GM19351 (cell line): ENCODE results near the gene RIPK1.
"Not testable (repeated sequence)": the region's sequence is repeated elsewhere in the genome, so short reads cannot be mapped to it uniquely, and the experiment has no call there.

Experiments used
- ATAC-seq: cut with Tn5 transposase; IDR thresholded peaks from one replicate; pipeline ENCODE4 v1.9.1; 2021; ENCODE audit warnings: mild to moderate bottlenecking, moderate library complexity; ENCODE audit not compliant: unreplicated experiment

RIPK1 gene

GRCh38 chr6:3068329-3069214, at the start of gene RIPK1:
Gene RIPK1 (plus strand): TSS chr6:3068494. CDS start chr6:3076824, 8,330 bp downstream.
- peak; percentile 78 for ATAC-seq

DNA sequence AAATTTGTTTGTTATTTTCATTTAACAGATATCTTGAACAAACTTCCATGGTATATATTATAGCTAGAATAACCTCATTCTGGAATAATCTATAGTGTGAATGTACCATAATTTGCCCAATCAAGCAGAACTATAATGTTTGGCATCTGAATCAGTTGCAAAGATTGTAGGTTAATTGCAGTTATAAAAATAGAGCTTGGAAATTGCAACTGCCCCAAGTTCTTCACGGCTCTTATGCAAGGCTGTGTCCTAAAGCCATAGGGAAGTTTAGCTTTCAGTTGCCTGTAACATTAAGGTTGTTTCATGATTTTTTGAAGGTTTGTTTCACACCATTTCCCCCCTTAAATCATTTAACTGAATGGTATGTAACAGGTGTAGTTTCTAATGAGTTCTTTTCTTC, 49.2 kb upstream of the RIPK1 start:
- ATAC-seq = no peak

GRCh38 chr6:3019749-3020320, 48.5 kb upstream of the RIPK1 start:
- ATAC-seq = no peak

DNA sequence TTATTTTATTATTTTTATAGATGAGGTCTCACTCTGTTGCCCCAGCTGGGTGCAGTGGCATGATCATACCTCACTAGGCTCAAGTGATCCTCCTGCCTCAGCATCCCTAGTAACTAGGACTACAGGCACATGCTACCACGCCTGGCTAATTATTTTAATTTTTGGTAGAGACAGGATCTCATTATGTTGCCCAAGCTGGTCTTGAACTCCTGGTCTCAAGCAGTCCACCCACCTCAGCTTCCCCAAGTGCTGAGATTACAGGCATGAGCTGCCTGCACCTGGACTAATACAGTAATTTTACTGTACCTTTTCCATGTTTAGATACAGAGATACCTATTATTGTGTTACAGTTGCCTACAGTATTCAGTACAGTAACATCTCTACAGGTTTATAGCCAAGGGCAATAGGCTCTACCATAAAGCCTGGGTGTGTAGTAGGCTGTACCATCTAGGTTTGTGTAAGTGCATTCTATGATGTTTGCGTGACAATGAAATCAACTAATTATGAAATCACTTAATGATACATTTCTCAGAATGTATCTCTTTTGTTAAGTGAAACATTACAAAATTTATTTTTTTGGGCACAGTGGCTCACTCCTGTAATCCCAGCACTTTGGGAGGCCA, 47.2 kb upstream of the RIPK1 start:
- not testable (repeated sequence) for ATAC-seq

GRCh38 chr6:3022765-3023662, 45.3 kb upstream of the RIPK1 start:
- ATAC-seq = no peak

- peak; percentile 81 for ATAC-seq
Observed at GRCh38 chr6:3023663-3024483, 44.4 kb upstream of the RIPK1 start.

- ATAC-seq = peak; percentile 71
Observed at GRCh38 chr6:3026791-3027626, 41.3 kb upstream of the RIPK1 start.

- ATAC-seq = not testable (repeated sequence)
Observed at GRCh38 chr6:3028156-3028555, 40.1 kb upstream of the RIPK1 start.

DNA sequence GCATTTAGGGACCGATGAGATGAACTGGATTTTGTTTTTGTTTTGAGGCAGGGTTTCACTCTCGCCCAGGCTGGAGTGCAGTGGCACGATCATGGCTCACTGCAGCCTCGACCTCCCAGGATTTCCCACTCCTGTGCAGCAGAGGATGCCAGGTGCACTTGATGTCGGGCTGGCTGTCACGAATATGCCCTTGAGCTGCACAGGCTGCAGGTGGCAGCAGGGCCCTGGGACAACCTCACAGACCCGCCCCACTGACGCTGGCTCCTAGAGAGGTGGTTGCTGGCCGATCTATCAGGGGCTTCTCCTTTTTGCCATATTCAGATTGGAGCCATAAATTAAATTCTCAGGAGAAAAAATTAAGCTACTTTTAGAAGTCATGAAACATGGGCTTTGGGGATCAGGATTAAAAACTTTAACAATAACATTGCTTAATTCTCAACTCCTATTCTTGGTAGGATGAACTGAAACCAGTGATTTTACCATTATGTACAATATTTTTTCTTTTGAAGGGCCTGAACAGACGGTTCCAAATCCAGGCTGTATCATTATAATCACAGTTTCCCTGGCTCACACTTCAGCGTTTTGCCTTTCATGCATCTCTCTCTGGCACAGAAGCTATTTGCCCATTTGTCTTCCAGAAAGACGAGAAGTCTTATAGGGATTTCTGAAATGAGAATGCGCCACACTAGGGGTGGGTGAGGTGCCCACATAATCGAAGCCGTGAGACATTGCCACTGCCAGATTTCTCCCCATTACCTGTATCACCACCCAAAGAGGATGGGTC, 36.2 kb upstream of the RIPK1 start:
- no peak for ATAC-seq

GRCh38 chr6:3032986-3033385, 35.3 kb upstream of the RIPK1 start:
- ATAC-seq = no peak

- no peak for ATAC-seq
Observed at GRCh38 chr6:3033652-3034051, 34.6 kb upstream of the RIPK1 start.

DNA sequence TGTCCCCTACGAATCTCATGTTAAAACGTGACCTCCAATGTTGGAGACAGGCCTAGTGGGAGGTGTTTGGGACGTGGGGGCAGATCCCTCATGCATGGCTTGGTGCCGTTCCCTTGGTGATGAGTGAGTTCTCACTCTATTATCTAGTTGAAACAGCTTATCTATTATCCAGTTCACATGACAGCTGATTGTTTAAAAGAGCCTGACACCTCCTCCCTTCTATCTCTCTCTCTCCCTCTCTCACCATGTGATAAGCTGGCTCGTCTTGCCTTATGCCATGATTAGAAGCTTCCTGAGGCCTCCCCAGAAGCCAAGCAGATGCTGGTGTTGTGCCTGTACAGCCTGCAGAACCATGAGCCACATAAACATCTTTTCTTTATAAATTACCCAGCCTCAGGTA, 32.9 kb upstream of the RIPK1 start:
- no peak for ATAC-seq

- no peak for ATAC-seq
Observed at GRCh38 chr6:3036861-3037637, 31.2 kb upstream of the RIPK1 start.

DNA sequence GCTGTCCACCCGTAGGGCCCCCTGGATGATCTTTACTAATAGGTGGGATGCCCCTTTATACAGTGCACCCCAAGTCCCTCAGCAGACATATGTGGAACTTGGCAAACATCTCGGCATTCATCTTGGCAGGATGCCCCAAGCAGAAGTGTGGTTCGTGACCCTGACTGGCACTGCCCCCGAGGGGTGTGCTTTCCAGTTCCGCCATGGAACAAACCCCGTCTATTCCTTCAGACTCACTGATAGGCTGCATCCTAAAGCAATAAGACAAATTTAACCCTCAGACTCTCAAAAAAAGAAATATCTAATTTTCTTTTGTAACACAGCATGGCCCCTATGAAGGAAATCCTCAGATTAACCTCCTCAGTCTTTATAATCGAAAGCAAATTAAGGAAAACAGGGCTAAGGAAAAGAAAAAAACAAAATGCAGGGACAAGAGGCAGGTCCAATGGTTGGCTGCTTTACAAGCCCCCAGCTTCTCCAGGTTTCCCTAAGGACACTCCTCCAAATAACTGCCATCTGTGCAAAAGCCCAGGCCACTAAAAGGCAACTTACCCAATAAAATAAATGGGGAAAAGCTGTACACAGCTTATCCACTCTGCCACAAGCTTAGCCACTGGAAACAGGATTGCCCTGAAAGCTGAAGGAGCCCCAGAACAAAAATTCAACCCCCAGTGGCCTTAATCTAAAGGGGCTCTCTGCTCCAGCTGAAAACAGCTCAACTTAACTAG, 30.5 kb upstream of the RIPK1 start:
- ATAC-seq = no peak

DNA sequence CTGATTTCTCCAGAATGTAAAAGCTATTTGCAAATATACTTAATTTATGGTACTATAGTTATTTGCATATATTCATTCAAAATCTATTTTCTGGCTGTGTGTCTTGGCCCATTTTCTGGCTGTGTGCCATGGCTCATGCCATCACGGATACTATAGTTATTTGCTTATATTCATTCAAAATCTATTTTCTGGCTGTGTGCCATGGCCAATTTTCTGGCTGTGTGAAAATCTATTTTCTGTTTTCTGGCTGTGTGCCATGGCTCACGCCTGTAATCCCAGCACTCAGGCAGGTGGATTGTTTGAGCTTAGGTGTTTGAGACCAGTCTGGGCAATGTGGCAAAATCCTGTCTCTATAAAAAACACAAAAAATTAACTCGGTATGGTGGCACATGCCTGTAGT, 28.9 kb upstream of the RIPK1 start:
- no peak for ATAC-seq

GRCh38 chr6:3041147-3041546, 27.1 kb upstream of the RIPK1 start:
- no peak for ATAC-seq

DNA sequence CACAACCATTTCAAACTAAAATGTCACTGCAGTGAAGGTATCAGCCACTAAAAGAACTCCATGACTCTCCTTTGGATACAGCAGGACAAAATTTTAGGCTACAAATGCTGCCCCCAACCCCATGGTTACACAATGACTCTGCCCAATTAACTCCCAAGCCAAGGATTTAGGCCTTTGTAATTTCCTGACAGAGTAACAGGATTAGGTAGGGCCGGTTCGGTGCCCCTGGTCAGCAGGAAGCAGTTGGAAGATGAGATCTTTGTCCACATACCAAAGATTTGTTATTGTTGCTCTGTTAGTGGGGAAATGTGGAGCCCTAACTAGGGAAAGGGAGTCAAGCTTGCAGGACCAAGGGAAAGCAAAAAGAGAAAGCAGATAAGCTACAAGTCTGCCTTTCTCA, 26.7 kb upstream of the RIPK1 start:
- ATAC-seq = no peak
